ENCODE measurements around the gene TAS2R30. TPM values are rescaled to one million over a fixed set of nuclear protein-coding genes. Genes with fewer than 3 reads are reported as not detected.
"Not testable (repeated sequence)": the region's sequence is repeated elsewhere in the genome, so short reads cannot be mapped to it uniquely, and the experiment has no call there.

The TAS2R30 gene
- polyA plus RNA-seq, 3 donors, result 0.03 TPM; not detected in 2

- 92 to 99% (median 99%) methylated on average over 2 of the region's 2 CpGs for WGBS, 3 donors
- no peak overlapping the region for H3K27ac ChIP-seq (ENCODE audit: low read depth, low read length)
Observed at GRCh38 chr12:11133816-11134215, 628 bp downstream of the TAS2R30 start.

- WGBS, 3 donors, result 94 to 96% (median 96%) methylated on average over 2 of the region's 2 CpGs
- no peak overlapping the region for H3K27ac ChIP-seq (ENCODE audit: low read depth, low read length)
Observed at GRCh38 chr12:11133162-11133561, 1.3 kb downstream of the TAS2R30 start.

GRCh38 chr12:11130999-11131398, 3.4 kb downstream of the TAS2R30 start:
- WGBS, 3 donors, result 0 to 65% (median 49%) methylated on average over 2 of the region's 2 CpGs
- H3K27ac ChIP-seq (ENCODE audit: low read depth, low read length), result no peak overlapping the region

- no peak overlapping the region for H3K27ac ChIP-seq (ENCODE audit: low read depth, low read length)
- WGBS, 3 donors, result 95 to 99% (median 98%) methylated on average over 3 of the region's 3 CpGs
Observed at GRCh38 chr12:11130382-11130781, 4.1 kb downstream of the TAS2R30 start.

DNA sequence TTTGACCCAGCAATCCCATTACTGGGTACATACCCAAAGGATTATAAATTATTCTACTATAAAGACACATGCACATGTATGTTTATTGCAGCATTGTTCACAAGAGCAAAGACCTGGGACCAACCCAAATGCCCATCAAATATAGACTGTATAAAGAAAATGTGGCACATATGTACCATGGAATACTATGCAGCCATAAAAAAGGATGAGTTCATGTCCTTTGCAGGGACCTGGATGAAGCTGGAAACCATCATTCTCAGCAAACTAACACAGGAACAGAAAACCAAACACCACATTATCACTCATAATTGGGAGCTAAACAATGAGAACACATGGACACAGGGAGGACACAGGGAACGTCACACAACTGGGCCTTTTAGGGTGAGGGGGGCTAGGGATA, 20.3 kb downstream of the TAS2R30 start:
- WGBS, 3 donors, result 90 to 97% (median 94%) methylated on average over 1 of the region's 1 CpG
- not testable (repeated sequence) for H3K27ac ChIP-seq (ENCODE audit: low read depth, low read length)

GRCh38 chr12:11111213-11111612, 23.2 kb downstream of the TAS2R30 start:
- not testable (repeated sequence) for H3K27ac ChIP-seq (ENCODE audit: low read depth, low read length)
- 92 to 97% (median 95%) methylated on average over 1 of the region's 1 CpG for WGBS, 3 donors

DNA sequence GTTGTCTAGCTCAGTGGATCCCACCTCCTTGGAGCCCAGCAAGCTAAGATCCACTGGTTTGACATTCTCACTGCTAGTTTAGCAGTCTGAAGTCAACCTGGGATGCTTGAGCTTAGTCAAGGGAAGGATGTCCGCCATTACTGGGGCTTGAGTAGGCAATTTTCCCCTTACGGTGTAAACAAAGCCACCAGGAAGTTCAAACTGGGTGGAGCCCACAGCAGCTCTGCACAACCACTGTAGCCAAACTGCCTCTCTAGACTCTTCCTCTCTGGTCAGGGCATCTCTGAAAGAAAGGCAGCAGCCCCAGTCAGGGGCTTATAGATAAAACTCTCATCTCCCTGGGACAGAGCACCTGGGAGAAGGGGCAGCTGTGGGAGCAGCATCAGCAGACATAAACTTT, 25.6 kb downstream of the TAS2R30 start:
- WGBS, 3 donors, result 86 to 91% (median 88%) methylated on average over 2 of the region's 2 CpGs
- H3K27ac ChIP-seq (ENCODE audit: low read depth, low read length), result no peak overlapping the region

DNA sequence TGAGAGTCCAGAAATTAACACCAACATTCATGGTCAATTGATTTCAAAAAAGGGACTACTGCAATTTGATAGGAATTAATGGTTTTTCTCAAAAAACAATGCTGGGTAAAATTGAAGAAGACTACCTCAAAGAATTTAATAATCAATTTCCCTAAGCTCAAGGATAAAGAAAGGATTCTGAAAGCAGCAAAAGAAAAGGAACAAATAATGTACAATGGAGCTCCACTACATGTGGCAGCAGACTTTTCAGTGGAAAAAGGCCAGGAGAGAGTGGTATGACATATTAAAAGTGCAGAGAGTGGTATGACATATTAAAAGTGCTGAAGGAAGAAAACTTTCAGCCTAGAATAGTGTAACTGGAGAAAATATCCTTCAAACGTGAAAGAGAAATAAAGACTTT, 26.7 kb downstream of the TAS2R30 start:
- WGBS, 3 donors, result 76 to 90% (median 89%) methylated on average over 1 of the region's 1 CpG
- no peak overlapping the region for H3K27ac ChIP-seq (ENCODE audit: low read depth, low read length)

DNA sequence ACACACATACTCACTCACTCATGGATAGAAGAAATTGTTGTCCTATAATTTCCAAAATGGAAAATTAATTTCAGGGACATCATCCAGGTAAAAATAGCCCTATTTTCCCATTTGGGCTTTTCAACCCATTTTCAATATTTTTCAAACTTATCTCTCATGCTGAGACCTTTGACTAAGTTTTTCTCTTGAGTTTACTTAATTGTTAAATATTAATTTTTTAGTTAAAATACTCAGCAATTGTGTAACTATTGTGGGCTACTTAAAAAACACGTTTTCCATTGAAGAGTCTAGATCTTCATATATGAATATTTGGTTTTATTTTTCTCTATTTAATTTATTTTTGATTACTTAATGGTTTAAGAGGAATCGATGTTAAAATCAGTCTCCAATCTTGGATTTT, 28.2 kb downstream of the TAS2R30 start:
- WGBS, 3 donors, result 76 to 96% (median 96%) methylated on average over 2 of the region's 2 CpGs
- no peak overlapping the region for H3K27ac ChIP-seq (ENCODE audit: low read depth, low read length)

GRCh38 chr12:11105546-11105945, 28.9 kb downstream of the TAS2R30 start:
- no peak overlapping the region for H3K27ac ChIP-seq (ENCODE audit: low read depth, low read length)
- WGBS, 3 donors, result 46 to 74% (median 59%) methylated on average over 2 of the region's 2 CpGs

GRCh38 chr12:11094910-11095309, 39.5 kb downstream of the TAS2R30 start:
- not testable (repeated sequence) for H3K27ac ChIP-seq (ENCODE audit: low read depth, low read length)
- no CpG with 5 or more reads among the region's 2 CpGs for WGBS, 3 donors

DNA sequence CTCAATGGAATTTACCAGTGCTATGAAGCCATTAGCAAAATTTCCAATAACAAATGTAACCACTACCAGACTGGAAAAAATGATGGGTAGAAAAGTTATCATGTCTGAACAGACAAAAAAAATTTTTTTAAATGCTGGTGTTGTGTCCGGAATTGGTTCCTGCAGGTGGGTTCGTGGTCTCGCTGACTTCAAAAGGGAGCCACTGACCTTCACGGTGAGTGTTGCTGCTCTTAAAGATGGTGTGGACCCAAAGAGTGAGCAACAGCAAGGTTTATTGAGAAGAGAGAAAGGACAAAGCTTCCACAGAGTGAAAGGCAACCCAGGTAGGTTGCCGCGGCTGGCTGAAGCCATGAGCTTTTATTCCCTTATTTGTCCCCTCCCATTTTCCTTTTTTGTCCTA, 42.3 kb downstream of the TAS2R30 start, which contains the start of gene TAS2R43:
TSS of gene TAS2R43 (minus strand) at position 186 of the 400 bp plus-strand sequence. CDS start at position 102, 84 bp downstream.
- WGBS, 3 donors, result 87 to 100% (median 95%) methylated on average over 3 to 6 of the region's 6 CpGs

GRCh38 chr12:11089246-11089645, 45.2 kb downstream of the TAS2R30 start:
- WGBS, 3 donors, result 0 to 95% (median 80%) methylated on average over 1 to 5 of the region's 5 CpGs
- no peak overlapping the region for H3K27ac ChIP-seq (ENCODE audit: low read depth, low read length)

More for the DNA sequence above, 42.3 kb downstream of the TAS2R30 start, which contains the start of gene TAS2R43:
- no peak within 1 kb of the TSS for H3K27ac ChIP-seq (ENCODE audit: low read depth, low read length)

- 86 to 97% methylated on average over 3 of the region's 3 CpGs; no CpG with 5 or more reads in 1 of the 3 donors for WGBS, 3 donors
- H3K27ac ChIP-seq (ENCODE audit: low read depth, low read length), result no peak overlapping the region
Observed at GRCh38 chr12:11085419-11085818, 49.0 kb downstream of the TAS2R30 start.

Other genes starting within 250 kb of the TAS2R30 start
- gene TAS2R13, start 225.1 kb downstream of the TAS2R30 start, polyA plus RNA-seq, result not detected
- not detected for gene PRH2, start 205.4 kb downstream of the TAS2R30 start, polyA plus RNA-seq
- under 1 TPM in 2 of 3 donors, not detected in 1; 0.28 to 0.46 TPM for gene TAS2R14, start 195.4 kb downstream of the TAS2R30 start, polyA plus RNA-seq
- under 1 TPM in 2 of 3 donors, not detected in 1; 0.06 to 0.67 TPM for gene TAS2R50, start 147.7 kb downstream of the TAS2R30 start, polyA plus RNA-seq
- under 1 TPM in 2 of 3 donors, not detected in 1; 0.09 to 0.28 TPM for gene TAS2R20, start 136.3 kb downstream of the TAS2R30 start, polyA plus RNA-seq
- under 1 TPM in 1 of 3 donors, not detected in 2; 0.14 TPM for gene TAS2R19, start 112.0 kb downstream of the TAS2R30 start, polyA plus RNA-seq
- under 1 TPM; 0.06 to 0.67 (median 0.12) TPM for gene TAS2R31, start 103.2 kb downstream of the TAS2R30 start, polyA plus RNA-seq
- not detected for gene TAS2R46, start 72.3 kb downstream of the TAS2R30 start, polyA plus RNA-seq
- gene TAS2R43, start 42.3 kb downstream of the TAS2R30 start, polyA plus RNA-seq, result not detected
- 10 to 100 TPM in 1 of 3 donors, 1 to 10 TPM in 2; 2.8 to 10.3 (median 6.6) TPM for gene SMIM10L1, start 36.5 kb upstream of the TAS2R30 start, polyA plus RNA-seq
- gene TAS2R42, start 52.3 kb upstream of the TAS2R30 start, polyA plus RNA-seq, result not detected
- not detected for gene PRB3, start 135.1 kb upstream of the TAS2R30 start, polyA plus RNA-seq
- not detected for gene PRB4, start 175.8 kb upstream of the TAS2R30 start, polyA plus RNA-seq